Stimulated activated CD8-positive, alpha-beta memory T cell treated with anti-CD3 and anti-CD28 coated beads, Interleukin-12 subunit alpha, Interleukin-12 subunit beta, amount 100 ng/mL, for 24 hours (primary cell): ENCODE data around the gene OGFOD3.
A peak's percentile ranks its signal among the peaks of the same experiment; 100 is the strongest.
"Not testable (repeated sequence)": the region's sequence is repeated elsewhere in the genome, so short reads cannot be mapped to it uniquely, and the experiment has no call there.

Experiments
- DNase-seq: peaks from one replicate; pipeline ENCODE4 v3.0.0-alpha.2; 2020; ENCODE audit errors: extremely low read depth

Gene OGFOD3

DNA sequence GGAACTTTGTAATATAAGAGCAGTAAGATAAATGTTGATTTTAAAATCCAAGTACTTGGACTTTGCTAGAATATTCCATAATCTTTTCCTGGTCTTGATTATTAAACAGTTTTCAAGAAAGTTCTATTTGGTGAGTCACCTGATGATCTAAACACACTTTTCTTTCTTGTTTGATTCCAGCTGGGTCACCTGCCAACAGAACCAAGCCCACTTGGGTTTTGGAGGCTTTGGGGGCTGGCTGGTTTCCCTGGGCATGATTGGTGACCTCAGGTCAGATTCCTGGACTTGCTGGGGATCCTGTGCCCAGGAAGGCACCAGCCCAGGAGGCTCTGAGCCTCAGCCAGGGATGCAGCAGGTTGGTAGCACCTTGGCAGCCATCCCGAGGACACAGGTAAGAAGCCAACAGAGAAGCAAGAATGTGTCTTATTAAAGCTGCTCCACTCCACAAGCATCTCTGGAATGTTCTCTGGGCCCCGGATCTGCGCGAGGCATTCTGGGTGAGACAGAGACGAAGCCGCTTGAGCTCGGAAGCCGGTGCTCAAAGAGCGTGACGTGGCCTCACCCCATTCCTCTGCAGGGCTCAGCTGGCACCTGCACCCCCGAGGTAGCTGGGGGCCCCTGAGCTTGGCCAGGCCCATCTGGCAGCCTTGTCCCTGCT lies 62.5 kb downstream of the OGFOD3 start:
- DNase-seq, result no peak

DNA sequence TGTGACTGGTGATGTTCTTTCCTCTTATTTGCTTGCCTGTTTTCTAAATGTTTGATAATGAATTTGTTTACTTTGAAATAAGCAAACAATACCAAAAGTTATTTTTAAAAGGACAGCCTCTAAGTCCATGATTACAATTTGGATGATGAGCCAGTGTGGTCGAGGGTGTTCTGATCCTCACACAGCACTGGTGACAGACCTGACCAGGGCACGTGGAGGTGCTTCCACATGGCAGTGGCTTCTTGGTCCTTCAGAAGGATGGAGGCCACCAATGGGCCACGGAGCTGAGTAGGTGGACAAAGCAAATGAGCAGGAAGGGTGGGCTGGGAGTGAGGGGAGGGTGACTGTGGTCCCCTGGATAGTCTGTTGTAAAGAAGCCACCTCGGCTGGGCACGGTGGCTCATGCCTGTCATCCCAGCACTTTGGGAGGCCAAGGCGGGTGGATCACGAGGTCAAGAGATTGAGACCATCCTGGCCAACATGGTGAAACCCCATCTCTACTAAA lies 63.5 kb downstream of the OGFOD3 start:
- DNase-seq, result no peak

DNA sequence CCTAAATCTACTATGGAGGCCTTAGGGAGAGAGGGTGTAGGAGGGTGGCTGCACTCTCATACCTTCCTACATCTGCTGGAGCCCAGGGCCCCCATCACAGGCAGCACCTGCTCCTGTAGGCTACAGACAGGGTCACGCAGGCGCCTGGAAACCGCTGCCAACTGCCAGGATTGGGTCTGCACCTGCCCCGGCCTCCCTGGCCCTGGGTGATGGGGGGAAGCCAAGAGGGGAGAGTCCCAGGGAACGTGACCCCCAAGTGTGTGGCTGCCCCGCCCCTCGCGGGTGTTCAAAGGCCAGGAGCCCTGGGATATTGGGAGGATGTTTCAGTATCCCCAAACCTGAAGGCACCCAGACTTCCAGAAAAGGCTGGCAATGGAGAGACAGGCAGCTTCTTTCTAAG lies 64.9 kb downstream of the OGFOD3 start:
- no peak for DNase-seq

DNA sequence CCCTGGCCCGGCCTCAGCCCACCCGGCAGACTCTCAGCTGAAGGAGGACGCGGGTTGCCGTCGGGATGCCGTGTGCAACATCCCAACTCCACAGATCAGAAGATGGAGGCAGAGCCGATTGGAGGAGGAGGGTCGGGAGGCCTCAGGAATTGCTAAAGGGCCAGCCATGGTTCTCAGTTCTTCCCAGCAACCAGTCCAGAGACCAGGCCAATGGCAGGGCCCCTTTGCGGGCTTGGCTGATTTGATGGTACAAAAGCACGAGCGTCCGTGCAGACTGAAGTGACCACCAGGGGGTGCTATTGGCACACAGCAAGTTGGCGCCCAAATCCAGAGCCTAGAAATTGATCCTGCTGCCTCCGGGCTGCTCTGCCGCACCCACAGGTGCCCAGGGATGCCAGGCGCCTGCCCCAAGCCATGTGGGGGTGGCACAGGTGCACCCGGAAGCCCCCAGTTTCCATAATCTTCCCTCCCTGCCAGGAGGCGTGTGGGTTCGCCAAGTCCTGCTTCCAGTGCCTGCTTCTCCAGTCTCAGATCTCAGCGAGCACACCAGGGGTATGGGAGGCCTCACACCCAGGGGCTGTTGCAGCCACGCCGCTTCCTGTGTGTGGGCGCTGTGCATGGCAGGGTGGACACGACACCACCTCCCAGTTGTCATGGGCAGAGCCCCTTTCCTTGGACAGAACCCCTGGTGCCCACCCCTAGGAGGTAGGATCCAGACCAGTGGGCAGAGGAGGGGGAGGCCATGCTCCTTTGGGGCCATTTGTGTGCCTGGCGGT lies 66.5 kb downstream of the OGFOD3 start:
- DNase-seq, result peak; percentile 61

DNA sequence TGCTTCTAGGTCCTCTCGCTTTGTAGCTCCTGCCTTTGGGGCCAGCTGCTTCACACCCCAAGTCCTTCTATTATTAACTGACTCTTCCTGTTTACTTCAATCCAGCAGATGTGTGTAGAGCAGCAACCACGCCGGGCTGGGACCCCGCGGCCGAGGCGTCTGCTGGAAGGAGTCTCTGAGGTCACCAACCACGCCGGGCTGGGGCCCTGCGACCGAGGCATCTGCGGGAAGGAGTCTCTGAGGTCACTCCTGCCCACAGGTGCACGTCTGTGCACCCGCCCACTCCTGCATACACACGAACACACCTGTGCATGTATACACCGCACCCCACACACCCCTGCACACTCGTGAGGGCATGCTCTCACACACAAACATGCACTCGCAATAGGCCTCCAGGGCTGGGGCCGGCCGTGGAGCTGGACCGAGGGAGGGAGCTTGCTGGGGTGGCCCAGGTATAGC lies 67.1 kb downstream of the OGFOD3 start:
- no peak for DNase-seq

DNA sequence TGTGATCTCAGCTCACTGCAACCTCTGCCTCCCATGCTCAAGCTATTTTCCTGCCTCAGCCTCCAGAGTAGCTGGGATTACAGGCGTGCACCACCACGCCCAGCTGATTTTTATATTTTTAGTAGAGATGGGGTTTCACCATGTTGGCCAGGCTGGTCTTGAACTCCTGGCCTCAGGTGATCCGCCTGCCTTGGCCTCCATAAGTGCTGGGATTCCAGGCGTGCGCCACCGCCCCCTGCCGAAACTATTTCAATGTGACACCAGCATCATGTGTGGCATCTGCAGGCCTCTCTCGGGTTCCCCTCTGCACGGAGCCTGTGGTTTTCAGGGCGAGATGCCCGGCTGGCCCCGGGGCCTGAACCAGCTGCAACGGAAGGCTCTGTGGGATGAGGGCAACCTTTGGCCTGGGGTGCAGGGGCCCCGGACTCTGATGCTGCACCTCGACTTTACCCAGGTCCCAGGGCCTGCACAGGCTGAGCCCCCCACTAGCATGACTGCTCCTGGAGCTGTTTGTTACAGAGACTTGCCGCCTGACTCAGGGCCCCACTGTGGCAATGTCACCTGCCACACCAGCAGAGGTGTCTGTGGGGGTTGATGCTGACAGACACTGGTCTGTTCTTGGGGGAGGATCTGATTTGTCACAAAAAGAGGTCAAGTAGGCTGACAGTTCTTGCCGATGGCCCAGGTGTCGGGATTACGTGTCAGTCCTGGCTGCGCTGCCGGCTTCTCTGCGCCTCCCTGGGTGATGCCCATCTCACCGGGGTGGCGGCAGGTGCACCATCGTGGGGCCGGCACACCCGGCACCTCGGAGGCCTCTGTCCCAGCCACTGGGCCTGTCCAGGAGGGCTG lies 68.0 kb downstream of the OGFOD3 start:
- DNase-seq, result no peak

DNA sequence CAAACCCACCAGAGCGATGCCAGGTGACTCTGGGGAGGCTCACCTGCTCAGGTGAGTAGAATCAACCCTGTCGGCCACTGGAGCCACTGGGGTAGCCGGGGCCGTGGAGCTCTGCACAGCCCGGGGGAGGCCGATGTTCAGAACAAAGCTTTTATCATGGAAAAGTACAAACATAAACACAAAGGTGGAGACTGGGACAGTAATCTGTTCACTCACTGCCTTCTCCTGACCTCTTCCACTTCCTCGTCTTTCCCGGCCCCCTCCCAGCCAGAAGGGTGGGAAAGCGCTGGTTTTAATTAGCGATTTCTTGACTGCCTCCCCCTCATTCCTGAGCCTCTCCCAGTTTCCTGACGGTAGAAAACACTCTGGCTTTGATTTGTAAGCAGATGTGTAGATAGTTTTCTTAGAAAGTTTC lies 69.1 kb downstream of the OGFOD3 start:
- no peak for DNase-seq

DNA sequence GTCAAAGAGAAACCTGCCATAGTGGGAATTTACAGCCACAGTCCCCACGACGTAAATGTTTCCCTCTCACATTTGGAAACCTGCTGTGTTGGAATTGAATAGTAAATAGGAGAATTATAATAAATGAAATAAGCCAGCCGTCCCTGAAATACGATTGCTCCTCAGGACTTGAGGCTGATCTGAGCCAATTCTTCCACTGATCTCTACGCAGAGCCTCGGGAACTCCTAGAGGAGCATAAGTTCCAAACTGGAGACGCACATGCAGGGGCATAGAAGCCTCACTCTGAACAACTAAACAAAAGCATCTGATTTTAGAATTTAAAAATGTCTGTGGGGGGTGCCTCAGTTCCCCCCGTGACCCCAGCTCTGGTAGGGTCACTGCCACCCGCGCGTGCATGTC lies 69.5 kb downstream of the OGFOD3 start:
- no peak for DNase-seq

DNA sequence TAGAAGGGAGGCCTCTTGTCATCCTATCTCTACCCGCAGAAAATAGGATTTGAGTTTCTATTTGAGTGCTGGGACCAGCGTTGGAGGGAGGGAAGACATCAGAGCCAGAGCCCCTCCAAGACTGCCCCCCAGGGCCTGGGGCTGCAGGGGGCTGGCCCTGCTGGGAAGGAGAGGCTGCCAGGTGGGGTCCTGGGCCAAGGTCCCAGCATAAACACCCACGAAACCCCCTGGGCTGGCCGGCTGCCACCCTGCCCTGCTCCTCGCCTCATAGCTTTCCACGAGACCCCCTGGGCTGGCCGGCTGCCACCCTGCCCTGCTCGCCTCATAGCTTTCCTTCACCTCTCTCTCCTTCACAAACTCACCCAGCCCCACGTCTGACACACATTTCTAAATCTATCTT lies 70.0 kb downstream of the OGFOD3 start:
- DNase-seq, result no peak

DNA sequence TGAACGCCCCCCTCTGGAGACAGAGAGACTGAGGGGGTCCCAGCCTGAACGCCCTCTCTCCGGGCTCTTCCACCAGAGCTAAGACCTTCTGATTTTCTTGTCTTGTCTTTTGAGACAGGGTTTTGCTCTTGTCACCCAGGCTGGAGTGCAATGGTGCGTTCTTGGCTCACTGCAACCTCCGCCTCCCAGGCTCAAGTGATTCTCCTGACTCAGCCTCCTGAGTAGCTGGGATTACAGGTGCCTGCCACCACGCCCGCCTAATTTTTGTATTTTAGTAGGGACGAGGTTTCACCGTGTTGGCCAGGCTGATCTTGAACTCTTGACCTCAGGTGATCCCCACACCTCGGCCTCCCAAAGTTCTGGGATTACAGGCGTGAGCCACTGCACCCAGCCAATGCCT lies 70.4 kb downstream of the OGFOD3 start:
- DNase-seq, result not testable (repeated sequence)

DNA sequence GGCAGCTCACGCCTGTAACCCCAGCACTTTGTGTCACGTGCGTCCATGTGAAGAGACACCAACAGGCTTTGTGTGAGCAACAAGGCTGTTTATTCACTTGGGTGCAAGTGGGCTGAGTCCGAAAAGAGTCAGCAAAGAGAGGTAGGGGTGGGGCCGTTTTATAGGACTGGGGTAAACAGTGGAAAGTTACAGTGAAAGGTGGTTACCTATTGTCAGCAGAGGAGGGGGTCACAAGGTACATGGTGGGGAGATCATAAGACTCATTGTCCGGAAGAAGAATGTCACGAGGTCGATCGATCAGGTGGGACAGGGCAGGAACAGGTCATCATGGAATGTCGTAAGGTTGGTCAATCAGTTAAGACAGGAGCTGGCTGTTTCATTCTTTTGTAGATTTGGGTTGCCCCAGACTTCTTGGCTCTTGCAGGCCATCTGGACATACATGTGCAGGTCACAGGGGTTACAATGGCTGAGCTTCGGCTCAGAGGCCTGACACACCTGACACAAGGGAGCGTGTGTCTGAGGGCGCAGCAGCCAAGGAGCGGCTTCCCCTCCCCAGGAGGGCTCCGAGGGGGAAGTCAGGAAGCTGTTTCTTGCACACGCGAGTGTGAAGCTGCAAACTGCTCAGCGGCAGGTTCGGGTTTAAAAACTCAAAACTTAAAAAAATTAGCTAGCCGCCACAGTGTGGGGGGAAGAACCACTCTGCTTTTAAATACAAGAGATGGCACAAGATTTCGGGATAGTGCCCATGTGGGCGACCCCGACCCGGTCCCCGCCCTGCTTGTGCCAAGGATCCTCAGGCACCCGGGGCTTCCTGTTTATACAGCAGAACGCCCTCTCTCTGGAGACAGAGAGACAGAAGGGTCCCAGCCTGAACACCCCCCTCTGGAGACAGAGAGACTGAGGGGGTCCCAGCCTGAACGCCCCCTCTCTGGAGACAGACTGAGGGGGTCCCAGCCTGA lies 71.8 kb downstream of the OGFOD3 start:
- no peak for DNase-seq

DNA sequence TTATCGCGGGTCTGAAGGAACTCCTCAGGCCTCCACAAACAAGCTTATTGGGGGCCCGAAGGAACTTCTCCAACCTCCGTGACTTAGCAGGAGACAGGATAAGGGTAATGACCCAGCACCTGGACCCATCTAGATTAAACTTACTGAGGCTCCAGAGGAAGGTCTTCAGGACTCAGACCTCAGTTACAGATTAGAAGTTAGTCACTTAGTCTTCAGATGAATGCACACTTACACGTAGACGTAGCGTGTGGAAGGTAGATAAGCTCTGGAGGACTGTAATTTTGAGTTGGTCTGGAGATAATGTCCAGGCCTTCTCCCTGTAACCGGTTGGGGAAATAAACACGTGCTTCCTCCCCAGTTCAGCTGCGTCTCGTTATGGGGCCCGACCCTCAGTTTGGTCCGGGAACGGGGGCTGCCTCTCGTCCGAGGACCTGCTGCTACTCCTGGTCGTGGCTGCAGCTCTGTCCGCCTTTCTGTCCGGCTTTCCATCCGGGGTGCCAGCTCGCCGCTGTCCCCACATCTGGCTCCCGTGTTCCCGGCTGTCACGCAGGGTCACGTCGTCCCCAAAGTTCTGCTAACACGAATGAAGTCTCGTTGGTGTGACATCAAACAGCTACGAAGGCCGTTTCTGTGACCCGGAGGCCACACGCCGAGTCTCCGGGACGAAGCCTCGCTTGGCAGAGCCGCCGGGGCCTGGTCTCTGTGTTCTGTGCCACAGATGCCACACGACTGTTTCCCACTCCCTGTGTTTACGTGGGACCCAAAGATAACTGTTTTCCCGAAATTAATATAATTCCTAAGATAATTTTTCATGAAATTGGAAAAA lies 73.0 kb downstream of the OGFOD3 start:
- DNase-seq, result no peak

DNA sequence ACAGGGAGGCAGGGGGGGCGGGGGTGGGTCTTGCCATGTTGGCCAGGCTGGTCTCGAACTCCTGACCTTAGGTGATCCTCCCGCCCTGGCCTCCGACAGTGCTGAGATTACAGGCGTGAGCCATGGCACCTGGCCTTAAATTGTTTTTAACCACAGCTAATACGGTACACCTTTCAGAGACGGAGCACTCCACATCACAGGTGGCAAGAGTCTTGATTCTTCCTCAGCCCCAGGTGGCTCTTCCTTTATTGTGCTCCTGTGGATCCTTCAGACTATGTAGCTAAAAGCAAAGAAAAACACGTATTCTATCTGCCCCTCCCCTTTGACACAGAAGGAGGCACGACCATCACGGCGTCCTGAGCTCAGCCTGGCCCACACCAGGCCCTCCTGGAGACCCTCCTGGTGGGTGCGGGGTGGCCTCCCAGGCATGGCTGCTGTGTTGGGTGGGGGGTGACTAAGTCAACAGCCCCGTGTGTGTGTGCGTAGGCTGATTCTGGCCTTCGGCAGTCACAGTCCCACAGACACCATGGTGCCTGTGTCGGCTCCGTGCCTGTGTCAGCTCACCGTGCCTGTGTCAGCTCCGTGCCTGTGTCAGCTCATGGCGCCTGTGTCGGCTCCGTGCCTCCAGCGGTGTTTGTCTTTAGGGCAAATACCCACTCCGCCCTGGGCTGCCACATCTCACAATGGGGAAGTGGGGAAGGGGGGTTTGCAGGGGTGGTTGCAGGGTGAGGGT lies 74.0 kb downstream of the OGFOD3 start:
- no peak for DNase-seq

DNA sequence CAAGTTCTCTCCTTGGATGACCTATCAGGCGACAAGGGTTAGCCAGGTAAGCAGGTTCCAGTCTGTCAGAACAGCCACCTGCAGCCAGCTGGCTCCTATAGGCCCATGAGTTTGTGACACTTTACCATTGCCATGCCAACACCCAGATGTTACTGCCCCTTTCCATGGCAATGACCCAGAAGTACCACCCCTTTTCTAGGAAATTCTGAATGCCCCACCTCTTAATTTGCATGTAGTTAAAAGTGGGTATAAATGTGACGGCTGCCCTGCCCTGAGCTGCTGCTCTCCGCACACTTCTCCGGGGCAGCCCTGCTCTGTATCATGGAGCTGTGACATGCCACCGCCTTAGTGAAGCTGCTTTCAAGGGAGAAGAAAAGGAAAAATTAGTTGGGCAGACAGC lies 74.8 kb downstream of the OGFOD3 start:
- no peak for DNase-seq

DNA sequence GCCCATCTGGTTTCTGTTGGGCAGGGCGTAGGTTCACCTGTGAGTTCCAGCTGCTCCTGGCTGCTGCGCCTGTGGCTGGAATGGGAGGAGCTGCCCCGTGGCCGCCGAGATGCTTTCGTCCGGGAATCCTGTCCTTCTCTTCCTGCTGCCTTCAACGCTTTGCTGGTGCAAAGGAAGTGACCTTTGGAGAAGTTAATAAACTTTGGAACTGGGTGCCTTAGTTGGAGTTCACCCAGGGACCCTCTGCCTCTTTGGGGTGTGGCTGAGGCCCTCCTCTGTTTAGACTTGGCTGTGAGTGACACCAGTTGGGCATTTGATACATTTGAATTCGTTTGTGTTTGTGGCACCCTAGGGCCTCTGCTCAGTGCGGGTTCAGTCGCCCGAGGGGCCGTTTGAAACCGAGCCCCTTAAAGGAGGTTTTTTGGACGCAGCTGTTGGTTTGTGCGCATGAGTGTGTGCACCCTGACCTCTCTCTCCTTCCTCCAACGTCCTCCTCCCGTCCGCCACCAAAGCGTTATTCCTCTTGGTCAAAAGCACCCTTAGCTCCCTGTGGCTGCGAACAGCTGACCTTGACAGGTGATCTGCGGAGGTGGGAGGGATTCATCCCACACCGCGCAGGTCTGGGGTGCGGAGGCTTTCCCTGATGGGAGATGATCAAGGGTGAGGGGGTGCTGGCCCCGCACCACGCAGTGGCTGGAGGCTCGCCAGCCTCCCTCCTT lies 75.9 kb downstream of the OGFOD3 start:
- DNase-seq, result no peak

DNA sequence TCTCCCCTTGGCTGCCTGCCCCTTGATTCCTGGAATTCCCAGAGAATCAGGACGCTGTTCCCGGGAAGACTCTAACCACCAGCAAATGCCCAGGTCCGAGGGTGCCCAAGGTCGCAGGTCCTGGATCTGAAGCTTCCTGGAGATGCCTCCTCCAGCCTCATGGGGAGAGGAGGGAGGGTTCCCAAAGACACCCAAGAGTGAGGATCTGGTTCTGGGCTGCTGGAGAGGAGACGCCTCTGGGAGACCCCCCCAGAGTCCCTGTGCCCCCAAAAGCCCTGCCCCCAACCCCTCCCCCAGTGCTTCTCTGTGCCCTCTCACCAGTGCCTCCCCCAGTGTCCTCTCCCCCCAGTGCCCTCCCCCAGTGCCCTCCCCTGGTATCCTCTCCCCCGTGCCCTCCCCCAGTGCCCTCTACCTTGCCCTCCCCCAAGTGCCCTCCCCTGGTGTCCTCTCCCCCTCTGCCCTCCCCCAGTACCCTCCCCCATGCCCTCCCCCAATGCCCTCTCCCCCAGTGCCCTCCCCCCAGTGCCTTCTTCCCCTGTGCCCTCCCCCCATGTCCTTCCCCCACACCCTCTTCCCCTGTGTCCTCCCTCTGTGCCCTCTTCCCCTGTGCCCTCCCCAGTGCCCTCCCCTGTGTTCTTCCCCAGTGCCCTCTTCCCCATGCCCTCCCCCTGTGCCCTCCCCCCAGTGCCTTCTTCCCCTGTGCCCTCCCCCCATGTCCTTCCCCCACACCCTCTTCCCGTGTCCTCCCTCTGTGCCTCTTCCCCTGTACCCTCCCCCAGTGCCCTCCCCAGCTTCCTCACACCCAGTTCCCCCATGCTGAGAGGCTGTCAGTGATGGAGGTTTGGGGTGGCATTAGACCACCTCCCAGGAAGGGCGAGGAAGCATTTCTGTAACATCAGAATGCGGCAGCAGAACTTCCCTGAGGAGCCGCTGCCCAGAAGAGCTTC lies 78.5 kb downstream of the OGFOD3 start:
- no peak for DNase-seq
